Measurements from ENCODE around the gene MCM3AP.

Gene MCM3AP

DNA sequence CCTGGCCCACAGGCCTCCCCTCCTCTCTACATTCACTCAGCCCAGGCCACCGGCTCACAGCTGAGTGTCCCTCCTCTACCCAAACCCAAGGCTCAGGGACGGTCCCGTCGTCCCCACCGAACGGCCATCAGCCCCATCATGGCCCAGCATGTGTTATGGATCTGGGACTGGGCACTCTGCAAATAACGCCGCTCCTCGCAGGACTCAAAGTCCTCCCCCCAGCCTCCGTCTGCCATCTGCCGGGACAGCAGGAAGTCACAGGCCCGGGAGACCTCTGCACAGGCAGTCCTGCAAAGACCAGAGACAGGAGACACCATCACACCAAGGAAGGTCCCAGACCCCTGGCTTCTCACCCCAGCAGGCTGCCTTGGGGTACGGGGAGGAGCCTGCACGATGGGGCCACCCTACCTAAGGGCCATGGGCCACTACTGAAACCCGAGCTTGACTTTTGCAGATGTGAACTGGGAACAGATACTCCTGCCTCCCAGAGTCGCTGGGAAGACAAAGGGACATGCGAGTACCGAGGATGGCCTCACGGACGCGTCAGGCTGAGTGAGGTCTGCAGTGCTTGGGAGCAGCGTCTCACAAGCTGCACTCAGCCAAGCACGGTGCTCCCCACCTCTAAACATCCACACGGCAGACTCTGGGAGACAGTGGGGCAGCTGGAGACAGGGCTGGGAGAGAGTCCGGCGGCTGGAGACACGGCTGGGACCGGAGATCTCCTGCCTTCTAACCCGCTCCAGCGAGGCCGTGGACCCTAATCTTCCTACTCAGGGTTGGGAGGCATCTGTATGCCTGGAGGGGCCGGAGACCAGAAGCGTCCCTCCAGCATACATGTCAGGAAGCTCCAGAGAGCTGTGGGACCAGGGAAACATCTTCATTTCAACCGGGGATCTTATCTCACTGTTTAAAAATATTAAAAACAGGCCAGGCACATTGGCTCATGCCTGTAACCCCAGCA, 90.8 kb downstream of the MCM3AP start:
- TF ChIP-seq, protein P1, sequence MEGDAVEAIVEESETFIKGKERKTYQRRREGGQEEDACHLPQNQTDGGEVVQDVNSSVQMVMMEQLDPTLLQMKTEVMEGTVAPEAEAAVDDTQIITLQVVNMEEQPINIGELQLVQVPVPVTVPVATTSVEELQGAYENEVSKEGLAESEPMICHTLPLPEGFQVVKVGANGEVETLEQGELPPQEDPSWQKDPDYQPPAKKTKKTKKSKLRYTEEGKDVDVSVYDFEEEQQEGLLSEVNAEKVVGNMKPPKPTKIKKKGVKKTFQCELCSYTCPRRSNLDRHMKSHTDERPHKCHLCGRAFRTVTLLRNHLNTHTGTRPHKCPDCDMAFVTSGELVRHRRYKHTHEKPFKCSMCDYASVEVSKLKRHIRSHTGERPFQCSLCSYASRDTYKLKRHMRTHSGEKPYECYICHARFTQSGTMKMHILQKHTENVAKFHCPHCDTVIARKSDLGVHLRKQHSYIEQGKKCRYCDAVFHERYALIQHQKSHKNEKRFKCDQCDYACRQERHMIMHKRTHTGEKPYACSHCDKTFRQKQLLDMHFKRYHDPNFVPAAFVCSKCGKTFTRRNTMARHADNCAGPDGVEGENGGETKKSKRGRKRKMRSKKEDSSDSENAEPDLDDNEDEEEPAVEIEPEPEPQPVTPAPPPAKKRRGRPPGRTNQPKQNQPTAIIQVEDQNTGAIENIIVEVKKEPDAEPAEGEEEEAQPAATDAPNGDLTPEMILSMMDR (IDR thresholded peaks at IDR 0.05; ENCODE audit: low read depth, low read length): no peak
- DNase-seq (ENCODE audit: extremely low read depth, low read depth): no peak

DNA sequence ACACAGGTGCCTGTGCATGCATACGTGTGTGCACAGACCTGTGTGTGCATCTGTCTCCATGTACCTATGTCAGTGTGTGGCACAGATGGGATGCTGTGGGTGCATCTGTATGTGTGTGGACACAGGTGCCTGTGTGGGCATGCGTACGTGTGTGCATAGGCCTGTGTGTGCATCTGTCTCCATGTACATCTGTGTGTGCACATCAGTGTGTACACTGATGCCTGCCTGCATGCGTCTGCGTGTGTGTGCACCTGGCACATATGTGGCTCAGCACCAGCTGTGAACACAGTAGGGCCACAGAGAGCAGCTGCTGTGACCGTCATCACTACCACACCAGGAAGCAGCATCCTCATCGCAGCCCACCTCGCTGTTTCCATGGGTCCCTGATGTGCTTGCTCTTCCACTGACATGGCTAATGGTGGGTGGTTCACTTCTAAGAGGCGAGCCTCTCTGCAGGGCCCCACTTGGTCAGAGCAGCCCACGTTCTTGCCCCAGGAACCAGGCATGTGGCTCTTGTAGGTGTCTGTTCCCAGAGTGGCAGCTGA, 91.5 kb downstream of the MCM3AP start:
- no peak for DNase-seq (ENCODE audit: extremely low read depth, low read depth)
- TF ChIP-seq, protein P1 (IDR thresholded peaks at IDR 0.05; ENCODE audit: low read depth, low read length): no peak

DNA sequence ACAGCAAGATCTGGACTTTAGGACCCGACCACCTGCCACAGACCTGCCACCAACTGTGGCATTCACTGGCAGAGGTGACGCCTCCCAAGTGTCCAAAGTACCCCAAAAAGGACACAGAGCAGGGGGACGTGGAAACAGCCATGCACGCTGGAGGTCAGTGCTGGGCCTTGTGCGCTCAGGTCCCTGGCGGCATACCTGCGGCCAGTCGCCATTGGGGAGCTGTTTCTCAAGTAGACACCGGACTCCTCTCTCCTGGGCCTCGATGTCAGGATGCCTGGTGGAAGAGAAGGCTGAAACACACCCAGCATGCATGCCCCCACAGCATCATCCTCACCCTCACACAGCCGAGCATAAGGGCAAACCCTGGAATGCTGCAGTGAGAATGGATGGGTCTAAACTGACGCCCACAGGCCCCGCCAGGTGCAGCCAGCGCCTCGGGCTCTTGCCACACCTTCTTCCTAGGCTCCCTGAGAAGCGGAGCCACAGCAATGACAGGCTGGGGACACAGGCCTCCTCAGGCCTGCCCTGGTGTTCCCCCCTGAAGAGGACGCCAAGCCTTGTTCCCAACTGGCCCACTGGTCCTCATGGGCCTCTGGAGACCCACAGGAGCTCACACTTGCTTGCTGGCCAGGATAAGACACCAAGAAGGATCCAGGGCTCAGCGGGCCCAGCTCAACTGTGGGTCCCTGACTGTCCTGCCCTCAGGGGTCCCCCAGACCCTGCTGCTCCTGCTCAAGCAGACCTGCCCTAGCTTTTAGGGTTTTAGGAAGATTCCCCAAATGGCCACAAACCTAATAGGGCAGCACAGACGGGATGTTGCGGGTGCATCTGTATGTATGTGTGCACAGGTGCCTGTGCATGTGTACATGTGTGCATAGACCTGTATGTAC, 93.5 kb downstream of the MCM3AP start:
- TF ChIP-seq, protein P1 (IDR thresholded peaks at IDR 0.05; ENCODE audit: low read depth, low read length): no peak
- DNase-seq (ENCODE audit: extremely low read depth, low read depth): no peak

DNA sequence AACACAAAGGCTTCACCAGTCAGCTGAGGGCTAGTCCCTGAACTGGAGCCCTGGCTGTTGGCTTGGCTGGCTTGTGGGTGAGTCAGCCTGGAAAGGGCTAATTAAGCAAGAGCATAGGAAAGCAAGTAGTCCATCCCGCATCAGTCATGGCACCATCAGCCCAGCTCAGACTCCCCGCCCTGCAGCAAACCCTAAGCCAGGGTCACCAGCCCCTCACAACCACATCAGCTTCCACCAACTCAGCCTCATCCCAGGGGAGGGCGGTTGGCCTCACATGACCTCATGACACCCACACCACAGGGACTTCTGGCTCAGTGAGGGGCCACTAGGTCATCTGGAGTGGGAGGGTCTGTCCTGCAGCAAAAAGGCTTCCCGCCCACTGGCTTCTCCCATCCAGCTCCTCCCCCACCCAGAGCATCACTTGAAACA, 94.1 kb downstream of the MCM3AP start:
- TF ChIP-seq, protein P1 (IDR thresholded peaks at IDR 0.05; ENCODE audit: low read depth, low read length): no peak
- peak; percentile 43 for DNase-seq (ENCODE audit: extremely low read depth, low read depth)

DNA sequence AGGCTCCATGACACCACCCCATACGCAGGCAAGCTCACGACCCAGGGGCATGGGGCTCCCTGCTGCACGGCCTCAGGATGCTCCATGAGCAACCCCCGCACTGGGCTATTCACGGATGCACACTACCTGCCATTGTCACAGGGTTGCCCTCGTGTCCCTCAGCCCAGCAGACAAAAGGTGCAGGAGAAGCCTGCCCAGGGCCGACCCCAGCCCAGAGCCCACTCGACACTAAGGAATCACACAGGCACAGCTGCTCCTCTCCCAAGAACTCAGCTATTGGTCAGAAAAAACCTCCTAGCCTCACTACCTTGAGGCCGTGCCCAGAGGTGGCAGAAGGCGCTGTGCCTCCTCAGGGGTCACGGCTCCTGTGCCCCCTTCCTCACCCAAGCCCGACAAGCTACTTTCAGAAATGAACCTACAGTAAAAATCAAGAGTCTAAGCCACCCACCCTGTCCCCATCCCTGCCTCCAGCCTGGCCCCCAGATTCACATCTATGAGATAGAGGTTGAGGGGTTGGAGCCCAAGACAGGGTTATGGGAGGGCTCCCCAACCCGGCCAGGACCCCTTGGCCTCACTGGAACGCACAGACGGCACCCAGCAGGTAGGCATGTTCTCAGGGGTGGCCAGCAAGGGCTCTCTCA, 94.8 kb downstream of the MCM3AP start:
- TF ChIP-seq, protein P1 (IDR thresholded peaks at IDR 0.05; ENCODE audit: low read depth, low read length): no peak
- no peak for DNase-seq (ENCODE audit: extremely low read depth, low read depth)

DNA sequence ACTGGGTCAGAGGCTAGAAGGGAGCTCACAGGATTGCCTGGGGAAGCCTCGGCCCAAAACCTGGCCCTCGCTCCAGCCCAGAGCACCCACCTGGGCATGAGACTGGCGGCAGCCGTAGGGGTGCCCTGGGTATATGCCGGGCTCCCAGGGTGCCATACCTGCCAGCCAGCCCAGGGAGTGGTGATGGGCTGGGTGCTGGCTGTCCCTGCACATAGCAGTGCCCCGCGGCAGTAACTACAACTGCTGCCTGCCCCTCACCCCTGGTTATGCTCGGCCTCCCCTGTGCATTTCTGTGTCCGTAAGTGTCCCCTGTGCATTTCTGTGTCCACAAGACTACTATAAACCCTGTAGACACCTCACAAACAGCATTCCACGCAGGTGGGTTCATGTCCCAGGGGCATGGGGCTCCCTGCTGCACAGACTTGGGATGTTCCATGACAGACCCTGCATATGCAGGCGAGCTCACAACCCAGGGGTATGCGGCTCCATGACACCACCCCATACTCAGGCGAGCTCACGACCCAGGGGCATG, 95.4 kb downstream of the MCM3AP start:
- no peak for DNase-seq (ENCODE audit: extremely low read depth, low read depth)
- TF ChIP-seq, protein P1 (IDR thresholded peaks at IDR 0.05; ENCODE audit: low read depth, low read length): no peak
